SK-N-MC (cell line): ENCODE data around the gene ARMH3.

Source experiments
- DNase-seq: peaks from one replicate; pipeline ENCODE4 v3.0.0-alpha.2; 2011; ENCODE audit warnings: low read depth, low spot score
- H3K27ac ChIP-seq: fragments of 200-600 bp; sonication (generic); 2 replicates; pipeline ENCODE4 v1.5.1; 2016; ENCODE audit warnings: mixed run types
- H3K36me3 ChIP-seq: fragments of 200-600 bp; sonication (generic); 2 replicates; pipeline ENCODE4 v1.6.1; 2017; ENCODE audit warnings: antibody characterized with exemption, low read length, mixed read lengths; ENCODE audit not compliant: insufficient read depth
- H3K4me3 ChIP-seq: fragments of 200-600 bp; sonication (generic); 2 replicates; pipeline ENCODE4 v1.5.1; 2016
- H3K9ac ChIP-seq: fragments of 200-600 bp; sonication (generic); 2 replicates; pipeline ENCODE4 v1.8.0; 2017; ENCODE audit warnings: mixed run types, mixed read lengths; ENCODE audit not compliant: insufficient read length
- H3K9me3 ChIP-seq: fragments of 200-600 bp; sonication (generic); 2 replicates; pipeline ENCODE4 v1.6.1; 2017; ENCODE audit warnings: low read depth, mild to moderate bottlenecking, antibody characterized with exemption, low read length, moderate library complexity, mixed read lengths
- EZH2 ChIP-seq: fragments of 200-600 bp; sonication (generic); IDR thresholded peaks from one replicate; pipeline ENCODE4 v1.6.1; 2017; ENCODE audit warnings: antibody characterized with exemption
- FOXP2 ChIP-seq: optimal IDR thresholded peaks from 2 replicates; pipeline ENCODE3; 2011; ENCODE audit warnings: mild to moderate bottlenecking, moderate library complexity; ENCODE audit not compliant: insufficient read depth; ENCODE audit errors: extremely low read length, control extremely low read depth
- POLR2AphosphoS5 ChIP-seq: IDR thresholded peaks from 2 replicates; pipeline ENCODE4 v1.6.1; 2012; ENCODE audit warnings: mild to moderate bottlenecking, low read depth, low read length, borderline replicate concordance

Gene ARMH3

GRCh38 chr10:101881036-101881774 is 174.8 kb downstream of the ARMH3 start:
- no peaks in the 10 kb centered on the region for H3K9me3 ChIP-seq
- H3K27ac ChIP-seq: no peak overlapping the region
- no peak for DNase-seq
- H3K9ac ChIP-seq: no peak overlapping the region
- H3K36me3 ChIP-seq: no peaks in the 10 kb centered on the region
- no peak overlapping the region for H3K4me3 ChIP-seq
- no peak for TF ChIP-seq FOXP2
- no peak for TF ChIP-seq POLR2AphosphoS5
- TF ChIP-seq EZH2: no peak

- Histone ChIP-seq H3K9me3 (no peaks in the 10 kb centered on the region), H3K27ac (no peak overlapping the region), H3K36me3 (no peaks in the 10 kb centered on the region), H3K9ac (no peak overlapping the region), H3K4me3 (no peak overlapping the region)
- no peak for DNase-seq
- TF ChIP-seq EZH2 (no peak), POLR2AphosphoS5 (no peak), FOXP2 (no peak)
Measured at GRCh38 chr10:101880232-101880573, 175.8 kb downstream of the ARMH3 start.

- H3K36me3 ChIP-seq: no peaks in the 10 kb centered on the region
- H3K9ac ChIP-seq: no peak overlapping the region
- DNase-seq: no peak
- TF ChIP-seq FOXP2 (no peak), POLR2AphosphoS5 (no peak), EZH2 (no peak)
- H3K27ac ChIP-seq: no peak overlapping the region
- no peaks in the 10 kb centered on the region for H3K9me3 ChIP-seq
- no peak overlapping the region for H3K4me3 ChIP-seq
Measured at GRCh38 chr10:101879456-101880231, 176.3 kb downstream of the ARMH3 start.

GRCh38 chr10:101878869-101879268 is 177.1 kb downstream of the ARMH3 start:
- no peak overlapping the region for H3K27ac ChIP-seq
- no peak for TF ChIP-seq FOXP2

GRCh38 chr10:101875068-101875688 is 180.8 kb downstream of the ARMH3 start:
- TF ChIP-seq POLR2AphosphoS5 (no peak), EZH2 (no peak), FOXP2 (no peak)
- Histone ChIP-seq H3K9me3 (no peaks in the 10 kb centered on the region), H3K36me3 (no peaks in the 10 kb centered on the region), H3K27ac (no peak overlapping the region), H3K4me3 (no peak overlapping the region), H3K9ac (no peak overlapping the region)
- DNase-seq: no peak

More at GRCh38 chr10:101878869-101879268, 177.1 kb downstream of the ARMH3 start:
- no peaks in the 10 kb centered on the region for H3K9me3 ChIP-seq
- DNase-seq: no peak
- H3K4me3 ChIP-seq: no peak overlapping the region
- H3K9ac ChIP-seq: no peak overlapping the region
- H3K36me3 ChIP-seq: no peaks in the 10 kb centered on the region

GRCh38 chr10:101874252-101874651 is 181.7 kb downstream of the ARMH3 start:
- Histone ChIP-seq H3K36me3 (no peaks in the 10 kb centered on the region), H3K9ac (no peak overlapping the region), H3K27ac (no peak overlapping the region), H3K9me3 (no peaks in the 10 kb centered on the region), H3K4me3 (no peak overlapping the region)
- no peak for DNase-seq
- TF ChIP-seq POLR2AphosphoS5: no peak
- no peak for TF ChIP-seq EZH2
- TF ChIP-seq FOXP2: no peak

- H3K27ac ChIP-seq: no peak overlapping the region
- no peak for DNase-seq
- TF ChIP-seq FOXP2: no peak
- H3K9me3 ChIP-seq: no peaks in the 10 kb centered on the region
- no peak overlapping the region for H3K4me3 ChIP-seq
- no peak overlapping the region for H3K9ac ChIP-seq
- H3K36me3 ChIP-seq: no peaks in the 10 kb centered on the region
Measured at GRCh38 chr10:101867931-101868330, 188.0 kb downstream of the ARMH3 start.

- no peak overlapping the region for H3K27ac ChIP-seq
- TF ChIP-seq EZH2 (no peak), FOXP2 (no peak), POLR2AphosphoS5 (no peak)
- no peak overlapping the region for H3K9ac ChIP-seq
- no peak for DNase-seq
- no peaks in the 10 kb centered on the region for H3K9me3 ChIP-seq
- no peaks in the 10 kb centered on the region for H3K36me3 ChIP-seq
- H3K4me3 ChIP-seq: no peak overlapping the region
Measured at GRCh38 chr10:101859530-101859929, 196.4 kb downstream of the ARMH3 start.
